ENCODE data around the gene SWSAP1.

The SWSAP1 gene

DNA sequence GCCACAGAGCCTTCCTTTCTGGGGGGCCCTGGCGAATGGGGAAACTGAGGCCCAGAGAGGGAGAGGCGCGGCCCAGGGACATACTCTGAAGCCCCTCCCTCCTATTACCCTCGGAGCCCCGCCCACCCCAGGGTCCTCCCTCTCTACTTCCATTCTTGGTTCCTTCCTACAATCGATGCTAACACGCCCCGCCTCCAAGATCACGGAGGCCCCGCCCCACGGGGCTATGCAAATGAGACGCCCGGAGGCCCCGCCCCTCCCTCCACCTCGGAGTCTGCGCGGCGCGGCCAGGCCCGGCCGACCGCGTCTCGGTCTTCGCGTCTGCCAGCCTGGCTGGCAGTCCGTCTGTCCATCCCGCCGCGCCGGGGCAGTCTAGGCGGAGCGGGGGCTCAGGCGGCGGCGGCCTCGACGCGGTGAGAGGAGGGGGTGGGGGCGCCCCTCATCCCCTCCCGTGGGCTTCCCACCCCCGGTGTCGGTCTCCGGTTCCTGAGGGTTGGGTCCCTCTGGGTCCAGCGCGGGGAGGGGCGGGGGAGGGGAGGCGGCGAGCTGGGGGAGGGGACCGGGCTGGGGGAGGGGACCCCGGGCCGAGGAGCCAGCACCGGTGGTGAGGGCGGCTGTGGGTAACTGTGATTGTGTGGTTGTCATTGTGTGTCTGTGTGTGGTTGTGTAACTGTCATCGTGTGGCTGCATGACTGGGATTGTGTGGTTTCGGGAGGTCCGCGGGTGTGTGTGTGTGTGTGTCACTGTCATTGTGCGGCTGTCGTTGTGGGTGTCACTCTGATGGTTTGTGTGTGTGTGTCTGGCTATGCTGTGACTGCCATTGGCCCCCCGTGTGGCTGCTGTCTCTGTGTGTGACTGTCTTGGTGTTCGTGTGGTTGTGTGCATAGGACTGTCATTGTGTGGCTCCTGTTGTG lies 19.0 kb upstream of the SWSAP1 start, which contains the start of gene PLPPR2:
Gene PLPPR2, plus strand, starts transcription at position 273 of the 914 bp plus-strand sequence. CDS start 2,242 bp downstream, outside the sequence.
- peak; percentile 92 to 93 for DNase-seq

DNA sequence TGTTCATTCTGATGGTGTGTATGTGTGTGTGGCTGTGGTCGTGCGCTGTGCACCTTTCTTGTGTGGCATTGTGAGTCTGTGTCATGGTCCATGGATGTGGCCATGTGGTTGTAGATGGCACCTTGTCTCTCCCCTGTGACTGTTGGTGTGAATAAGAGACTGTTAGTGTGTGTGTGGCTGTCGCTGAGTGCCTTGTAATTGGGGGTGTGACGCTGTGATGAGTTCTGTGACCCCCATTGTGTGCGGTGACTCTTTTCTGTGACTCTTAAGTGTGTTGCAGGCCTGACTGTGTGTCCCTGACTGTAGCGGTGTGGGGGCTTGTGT lies 18.4 kb upstream of the SWSAP1 start:
- no peak for DNase-seq

DNA sequence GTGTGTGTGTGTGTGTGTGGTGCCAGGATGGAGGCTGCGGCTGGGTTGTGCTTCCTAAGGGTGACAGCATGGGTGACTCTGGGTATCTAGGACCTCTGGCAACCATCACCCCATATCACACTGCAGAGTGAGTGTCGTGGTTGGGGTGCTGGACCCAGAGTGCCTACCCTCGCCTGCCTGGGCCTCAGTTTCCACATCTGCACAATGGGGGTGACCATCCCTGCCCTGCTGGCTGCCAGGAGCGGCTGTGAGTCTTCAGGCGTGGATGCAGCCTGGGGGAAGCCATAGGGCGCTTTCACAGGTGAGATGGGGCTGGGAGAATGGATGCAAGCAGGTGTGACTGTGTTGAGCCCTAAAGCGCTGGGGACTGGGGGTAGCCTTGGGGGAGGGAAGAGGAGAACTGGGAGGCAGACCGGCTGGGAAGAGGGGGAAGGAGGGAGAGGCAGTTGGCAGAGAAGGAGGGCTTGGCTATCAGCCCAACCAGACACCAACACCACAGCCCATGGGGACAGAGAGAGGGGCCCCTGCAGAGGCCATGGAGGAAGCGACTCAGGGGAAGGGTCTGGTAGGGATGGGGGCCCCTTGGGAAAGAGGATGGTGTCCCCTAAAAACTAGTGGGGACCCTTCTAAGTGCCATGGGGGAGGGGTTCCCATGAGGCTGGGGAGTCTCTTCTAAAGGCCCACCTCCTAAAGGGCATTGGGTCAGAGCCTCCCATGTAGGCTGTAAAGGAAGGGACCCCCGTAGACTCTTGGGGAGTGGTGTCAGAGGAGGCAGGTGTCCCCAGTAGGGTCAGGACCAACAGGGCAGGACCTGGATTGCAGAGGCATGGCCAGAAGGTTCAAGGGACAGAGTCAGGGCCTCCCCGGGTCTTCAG lies 17.6 kb upstream of the SWSAP1 start:
- no peak for DNase-seq

DNA sequence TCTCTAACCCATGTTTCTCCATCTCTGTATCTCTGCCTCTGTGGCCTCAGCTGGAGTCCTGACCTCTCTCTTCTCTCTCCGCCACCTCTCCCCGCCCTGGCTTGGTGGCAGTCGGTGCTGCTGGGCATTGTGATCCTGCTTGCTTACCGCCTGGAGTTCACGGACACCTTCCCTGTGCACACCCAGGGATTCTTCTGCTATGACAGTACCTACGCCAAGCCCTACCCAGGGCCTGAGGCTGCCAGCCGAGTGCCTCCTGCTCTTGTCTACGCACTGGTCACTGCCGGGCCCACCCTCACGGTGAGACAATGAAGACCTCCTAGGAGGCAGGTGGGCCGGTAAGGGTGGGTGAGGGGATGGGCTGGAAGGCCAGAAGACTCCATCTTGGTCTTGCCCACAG lies 15.0 kb upstream of the SWSAP1 start:
- DNase-seq, result no peak

DNA sequence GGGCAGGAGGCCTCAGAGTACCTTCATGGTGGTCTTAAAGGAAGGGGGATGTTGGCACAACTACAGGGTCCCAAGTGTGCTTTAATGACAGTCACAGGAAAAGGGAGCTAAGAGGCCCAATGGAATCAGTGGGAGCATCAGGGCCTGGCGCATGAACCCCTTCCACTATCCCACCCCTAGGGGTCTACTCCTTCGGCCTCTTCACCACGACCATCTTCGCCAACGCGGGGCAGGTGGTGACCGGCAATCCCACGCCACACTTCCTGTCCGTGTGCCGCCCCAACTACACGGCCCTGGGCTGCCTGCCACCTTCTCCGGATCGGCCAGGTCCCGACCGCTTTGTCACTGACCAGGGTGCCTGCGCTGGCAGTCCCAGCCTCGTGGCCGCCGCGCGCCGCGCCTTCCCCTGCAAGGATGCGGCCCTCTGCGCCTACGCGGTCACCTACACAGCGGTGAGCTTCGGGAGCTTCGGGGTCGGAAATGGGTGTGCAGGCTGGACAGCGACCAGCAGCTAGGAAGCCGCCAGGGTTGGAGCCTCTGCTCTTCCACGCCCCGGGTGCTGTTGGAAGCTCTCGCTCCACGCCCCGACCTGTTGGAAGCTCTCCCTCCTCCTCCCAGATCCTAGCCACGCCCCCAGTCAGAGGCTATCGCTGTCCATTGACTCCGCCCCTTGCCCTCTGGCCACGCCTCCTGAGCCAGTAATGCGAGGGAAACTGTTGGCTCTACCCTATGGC lies 13.3 kb upstream of the SWSAP1 start:
- DNase-seq, result no peak

DNA sequence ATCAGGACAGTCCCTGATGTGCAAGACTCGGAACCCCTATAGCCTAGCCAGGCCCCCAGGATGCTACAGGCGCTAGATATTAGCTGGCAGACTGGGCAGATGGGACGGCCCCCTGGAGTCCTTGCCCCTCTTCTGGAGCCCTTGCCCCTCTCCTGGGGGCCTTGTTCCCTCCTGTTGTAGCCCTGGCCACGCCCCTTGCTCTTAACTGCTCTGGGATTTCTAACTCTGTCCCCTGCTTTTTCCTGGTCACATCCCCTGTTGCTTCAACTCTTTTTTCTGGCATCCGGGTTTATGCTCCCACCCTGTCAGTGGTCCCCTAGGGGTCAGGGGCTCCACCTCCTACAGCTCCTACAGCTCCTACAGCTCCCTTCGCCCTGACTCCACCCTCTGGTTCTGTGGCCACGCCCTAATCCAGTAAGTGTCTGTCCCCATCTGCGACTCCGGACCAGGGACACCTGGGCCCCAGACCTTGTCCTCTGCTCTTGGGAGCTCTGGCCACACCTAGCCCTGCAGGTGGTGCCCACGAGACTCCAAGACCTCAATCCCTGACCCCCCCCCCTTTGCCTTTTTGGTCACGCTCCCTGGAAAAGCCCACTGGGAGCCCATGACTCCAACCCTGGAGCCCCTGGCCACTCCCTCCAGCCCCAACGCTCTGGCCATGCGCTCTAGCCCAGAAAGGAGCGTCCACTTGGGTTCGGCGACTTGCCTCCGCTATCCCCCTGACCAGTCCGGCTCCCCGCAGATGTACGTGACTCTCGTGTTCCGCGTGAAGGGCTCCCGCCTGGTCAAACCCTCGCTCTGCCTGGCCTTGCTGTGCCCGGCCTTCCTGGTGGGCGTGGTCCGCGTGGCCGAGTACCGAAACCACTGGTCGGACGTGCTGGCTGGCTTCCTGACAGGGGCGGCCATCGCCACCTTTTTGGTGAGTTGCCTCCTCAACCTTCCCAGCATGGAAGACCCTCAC lies 12.4 kb upstream of the SWSAP1 start:
- DNase-seq, result no peak

DNA sequence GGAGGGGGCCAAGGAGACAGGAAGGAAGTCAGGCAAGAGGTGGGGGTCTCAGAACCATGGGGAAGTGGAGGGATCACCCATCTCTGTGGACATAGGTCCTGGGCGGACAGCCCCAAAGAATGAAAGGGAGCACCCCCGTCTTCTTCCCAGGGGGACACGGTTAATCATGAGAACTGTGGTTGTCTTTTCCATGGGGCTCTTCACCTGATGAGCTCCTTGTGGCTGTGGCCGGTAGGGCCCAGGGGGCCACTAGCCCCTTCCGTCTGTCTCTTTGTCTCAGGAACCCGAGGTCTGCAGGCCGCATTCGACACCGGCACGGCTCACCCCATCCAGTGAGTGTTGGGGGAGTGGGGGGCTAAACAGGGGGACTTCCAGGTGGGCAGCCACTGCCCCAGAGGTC lies 10.6 kb upstream of the SWSAP1 start:
- DNase-seq, result no peak

DNA sequence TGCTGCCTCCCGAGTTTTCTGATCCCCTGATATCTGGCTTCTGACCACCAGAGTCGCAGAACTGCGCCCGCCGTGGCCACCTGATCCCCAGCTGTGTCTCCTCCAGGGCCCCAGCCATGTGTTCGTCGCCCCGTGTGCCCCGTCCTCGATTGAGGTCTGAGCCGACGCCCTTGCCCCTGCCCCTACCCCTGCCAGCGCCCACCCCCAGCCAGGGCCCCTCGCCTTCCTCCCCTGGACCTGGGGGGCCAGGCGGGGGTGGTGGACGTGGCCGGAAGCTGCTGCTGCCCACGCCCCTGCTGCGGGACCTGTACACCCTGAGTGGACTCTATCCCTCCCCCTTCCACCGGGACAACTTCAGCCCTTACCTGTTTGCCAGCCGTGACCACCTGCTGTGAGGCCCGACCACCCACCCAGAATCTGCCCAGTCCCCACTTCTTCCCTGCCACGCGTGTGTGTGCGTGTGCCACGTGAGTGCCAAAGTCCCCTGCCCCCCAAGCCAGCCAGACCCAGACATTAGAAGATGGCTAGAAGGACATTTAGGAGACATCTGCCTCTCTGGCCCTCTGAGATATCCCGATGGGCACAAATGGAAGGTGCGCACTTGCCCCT lies 10.1 kb upstream of the SWSAP1 start:
- DNase-seq, result no peak

DNA sequence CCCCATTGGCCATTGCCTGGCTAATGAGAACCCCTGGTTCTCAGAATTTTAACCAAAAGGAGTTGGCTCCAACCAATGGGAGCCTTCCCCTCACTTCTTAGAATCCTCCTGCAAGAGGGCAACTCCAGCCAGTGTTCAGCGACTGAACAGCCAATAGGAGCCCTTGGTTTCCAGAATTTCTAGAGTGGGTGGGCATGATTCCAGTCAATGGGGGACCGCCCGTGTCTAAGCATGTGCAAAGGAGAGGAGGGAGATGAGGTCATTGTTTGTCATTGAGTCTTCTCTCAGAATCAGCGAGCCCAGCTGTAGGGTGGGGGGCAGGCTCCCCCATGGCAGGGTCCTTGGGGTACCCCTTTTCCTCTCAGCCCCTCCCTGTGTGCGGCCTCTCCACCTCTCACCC lies 9.5 kb upstream of the SWSAP1 start:
- DNase-seq, result no peak

DNA sequence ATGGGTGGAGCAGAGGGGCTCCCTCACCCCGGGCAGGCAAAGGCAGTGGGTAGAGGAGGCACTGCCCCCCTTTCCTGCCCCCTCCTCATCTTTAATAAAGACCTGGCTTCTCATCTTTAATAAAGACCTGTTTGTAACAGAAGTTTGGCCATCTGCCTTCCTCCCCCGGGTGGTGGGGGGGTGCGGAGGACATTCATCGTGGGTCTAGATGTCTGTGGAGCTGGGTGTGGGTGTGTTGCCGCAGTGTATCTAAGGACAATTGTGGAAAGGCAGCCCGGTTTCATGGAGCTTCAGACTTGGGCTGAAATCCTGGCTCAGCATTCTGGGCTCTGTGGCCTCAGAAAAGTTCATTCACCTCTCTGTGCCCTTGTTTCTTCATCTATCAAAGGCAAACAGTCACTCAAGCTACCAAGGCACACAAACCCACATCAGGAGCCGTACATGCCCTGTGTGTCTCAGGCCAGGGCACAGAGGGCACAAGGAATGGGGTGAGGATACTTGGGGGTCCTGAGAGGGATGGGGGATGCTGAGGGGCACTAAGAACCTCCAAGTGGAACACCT lies 8.8 kb upstream of the SWSAP1 start:
- no peak for DNase-seq

DNA sequence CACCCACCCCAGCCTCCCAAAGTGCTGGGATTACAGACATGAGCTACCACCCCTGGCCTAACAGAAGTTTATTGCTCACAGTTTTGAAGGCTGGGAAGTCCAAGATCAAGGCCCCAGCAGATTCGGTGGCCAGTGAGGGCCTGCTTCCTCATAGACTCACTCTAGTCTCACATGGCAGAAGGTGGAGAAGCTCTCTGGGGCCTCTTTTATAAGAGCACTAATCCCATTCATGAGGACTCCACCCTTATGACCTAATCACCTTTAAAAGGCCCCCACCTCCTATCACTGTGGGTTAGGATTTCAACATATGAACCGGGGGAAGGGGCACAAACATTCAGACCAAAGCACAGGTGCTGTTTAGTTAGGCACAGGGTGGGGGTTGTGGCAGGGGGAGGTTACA lies 6.9 kb upstream of the SWSAP1 start:
- no peak for DNase-seq

DNA sequence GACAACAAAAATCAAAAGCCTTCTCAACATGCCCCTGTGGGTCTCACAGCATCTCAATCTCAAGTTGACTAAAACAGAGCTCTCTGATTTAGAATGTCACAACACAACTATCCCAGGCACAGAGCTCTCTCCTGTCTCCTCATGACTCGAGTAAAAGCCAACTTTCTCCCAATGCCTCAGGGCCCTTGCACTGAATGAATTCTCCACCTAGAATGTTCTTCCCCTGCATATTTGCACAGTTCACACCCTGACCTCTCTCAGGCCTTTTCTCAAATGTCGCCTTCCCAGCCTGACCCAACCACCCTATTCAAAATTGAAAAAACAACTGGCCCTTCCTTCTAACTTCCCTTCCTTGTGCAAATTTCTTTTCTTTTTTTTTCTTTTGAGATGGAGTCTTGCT lies 3.7 kb upstream of the SWSAP1 start:
- no peak for DNase-seq

DNA sequence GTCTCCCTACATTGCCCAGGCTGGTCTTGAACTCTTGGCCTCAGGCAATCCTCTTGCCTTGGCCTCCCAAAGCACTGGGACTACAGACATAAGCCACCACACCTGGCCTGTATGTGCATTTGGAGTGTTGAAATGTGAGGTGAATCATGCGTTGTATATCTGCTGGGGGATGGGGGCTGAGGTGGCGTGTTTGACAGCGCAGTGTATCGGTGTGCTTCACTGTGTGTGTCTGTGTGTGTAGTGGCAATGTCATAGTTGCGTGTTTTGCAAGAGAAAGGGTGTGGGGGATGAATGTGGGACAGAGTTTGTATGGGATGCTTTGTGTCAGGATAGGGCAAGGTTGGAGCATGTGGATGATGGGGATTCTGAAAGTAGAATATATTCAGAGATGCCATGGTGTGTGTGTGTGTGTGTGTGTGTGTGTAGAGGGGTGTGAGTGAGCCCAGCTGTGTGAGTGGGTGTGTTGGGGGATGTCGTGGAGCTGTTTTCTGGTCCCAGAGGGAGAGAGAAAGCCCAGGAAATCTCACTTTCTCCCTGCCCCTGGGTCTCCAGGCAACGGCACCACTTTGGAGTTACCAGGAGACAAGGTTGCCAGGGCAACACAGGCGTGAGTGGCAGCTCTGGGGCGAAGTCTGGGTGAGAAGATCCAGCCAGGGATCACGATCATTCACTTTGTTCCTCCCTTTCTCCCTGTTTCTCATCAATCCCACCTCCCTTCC lies 1.1 kb upstream of the SWSAP1 start:
- no peak for DNase-seq

DNA sequence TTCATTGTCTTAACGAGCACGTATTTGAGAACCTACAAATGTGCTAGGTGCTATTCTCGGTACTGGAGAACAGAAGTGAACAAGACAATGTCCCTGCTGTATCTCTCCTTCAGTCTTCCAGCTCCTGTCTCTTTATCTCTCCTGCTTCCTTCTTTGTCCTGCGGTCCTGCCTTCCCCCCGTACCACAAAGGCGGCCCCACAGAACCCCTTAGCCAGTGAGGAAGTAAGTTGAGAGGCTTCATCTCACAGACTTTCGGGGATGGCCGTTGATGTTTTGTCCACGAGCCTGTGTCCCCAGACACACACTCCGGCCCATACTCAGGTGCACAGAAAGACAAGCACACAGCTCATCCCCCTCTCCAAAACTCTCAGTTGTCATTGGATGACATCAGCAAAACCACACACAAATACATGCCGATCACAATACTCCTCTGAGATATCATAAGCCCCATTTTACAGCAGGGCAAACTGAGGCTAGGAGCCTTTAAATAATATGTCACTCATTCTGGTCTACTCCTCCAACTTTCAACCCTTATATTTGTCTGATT lies 507 bp upstream of the SWSAP1 start:
- peak in 1 of 2 donors; percentile 17 for DNase-seq

DNA sequence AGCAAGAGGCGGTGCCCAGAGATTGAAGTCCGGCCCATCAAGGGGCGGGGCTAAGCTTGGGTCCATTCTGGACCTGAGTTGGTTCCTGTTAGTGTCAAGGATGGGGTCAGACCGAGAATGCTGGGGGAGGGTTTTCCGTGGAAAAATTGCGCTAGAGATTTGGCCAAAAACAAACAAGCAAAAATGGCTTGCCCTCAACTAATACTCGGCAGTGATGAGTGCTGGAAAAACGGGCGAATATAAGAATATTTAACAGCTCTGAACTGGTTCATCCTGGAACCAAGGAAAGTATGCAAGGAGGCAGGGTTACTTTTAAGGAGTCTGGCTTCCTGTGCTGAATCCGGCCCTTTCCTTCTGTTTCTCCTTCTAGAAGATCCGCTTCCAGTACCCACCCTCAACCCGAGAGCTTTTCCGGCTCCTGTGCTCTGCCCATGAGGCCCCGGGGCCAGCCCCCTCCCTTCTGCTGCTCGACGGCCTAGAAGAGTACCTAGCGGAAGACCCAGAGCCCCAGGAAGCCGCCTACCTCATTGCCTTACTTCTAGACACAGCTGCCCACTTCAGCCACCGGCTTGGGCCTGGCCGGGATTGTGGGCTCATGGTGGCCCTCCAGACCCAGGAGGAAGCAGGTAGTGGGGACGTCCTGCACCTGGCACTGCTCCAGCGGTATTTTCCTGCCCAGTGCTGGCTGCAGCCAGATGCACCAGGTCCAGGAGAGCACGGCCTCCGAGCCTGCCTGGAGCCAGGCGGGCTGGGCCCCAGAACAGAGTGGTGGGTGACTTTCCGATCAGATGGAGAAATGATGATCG lies 880 bp downstream of the SWSAP1 start:
- DNase-seq, result peak; percentile 23 to 34

DNA sequence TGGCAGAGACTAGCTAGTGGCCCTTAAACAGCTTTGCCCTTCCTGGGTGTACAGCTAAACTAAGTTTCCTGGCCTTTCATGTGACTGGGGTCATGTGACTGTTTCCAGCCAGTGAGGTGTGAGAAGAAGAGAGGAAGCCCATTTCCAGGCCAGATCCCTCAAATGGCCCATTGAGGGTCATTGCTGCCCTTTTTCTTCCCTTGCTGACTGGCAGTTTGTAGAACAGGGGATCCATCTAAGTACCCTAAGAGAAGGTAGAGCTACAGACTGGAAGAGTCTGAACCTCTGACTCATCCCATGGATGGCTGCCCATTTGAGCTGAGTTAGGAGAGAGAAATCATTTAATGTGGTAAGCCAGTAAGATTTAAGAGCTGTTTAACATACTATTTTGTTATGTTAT lies 2.8 kb downstream of the SWSAP1 start:
- peak; percentile 73 to 76 for DNase-seq

DNA sequence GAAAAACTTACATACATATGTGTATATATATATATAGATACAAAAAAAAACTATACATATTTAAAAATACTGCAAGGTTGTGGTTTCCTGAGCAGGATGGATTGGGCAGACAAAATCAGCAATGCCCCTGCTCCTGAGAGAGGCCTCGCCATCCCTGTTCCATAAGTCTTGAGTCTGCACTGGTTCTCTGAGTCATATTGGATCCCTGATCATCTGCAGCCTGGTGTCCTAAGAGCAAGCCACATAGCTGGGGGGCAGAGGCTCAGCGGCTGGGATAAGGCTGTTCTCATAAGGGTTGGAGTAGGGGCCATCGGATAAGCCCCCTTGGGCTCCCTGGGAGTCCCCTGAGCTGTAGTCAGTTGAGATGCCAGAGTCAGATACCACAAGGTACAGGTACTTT lies 3.3 kb downstream of the SWSAP1 start:
- no peak for DNase-seq

DNA sequence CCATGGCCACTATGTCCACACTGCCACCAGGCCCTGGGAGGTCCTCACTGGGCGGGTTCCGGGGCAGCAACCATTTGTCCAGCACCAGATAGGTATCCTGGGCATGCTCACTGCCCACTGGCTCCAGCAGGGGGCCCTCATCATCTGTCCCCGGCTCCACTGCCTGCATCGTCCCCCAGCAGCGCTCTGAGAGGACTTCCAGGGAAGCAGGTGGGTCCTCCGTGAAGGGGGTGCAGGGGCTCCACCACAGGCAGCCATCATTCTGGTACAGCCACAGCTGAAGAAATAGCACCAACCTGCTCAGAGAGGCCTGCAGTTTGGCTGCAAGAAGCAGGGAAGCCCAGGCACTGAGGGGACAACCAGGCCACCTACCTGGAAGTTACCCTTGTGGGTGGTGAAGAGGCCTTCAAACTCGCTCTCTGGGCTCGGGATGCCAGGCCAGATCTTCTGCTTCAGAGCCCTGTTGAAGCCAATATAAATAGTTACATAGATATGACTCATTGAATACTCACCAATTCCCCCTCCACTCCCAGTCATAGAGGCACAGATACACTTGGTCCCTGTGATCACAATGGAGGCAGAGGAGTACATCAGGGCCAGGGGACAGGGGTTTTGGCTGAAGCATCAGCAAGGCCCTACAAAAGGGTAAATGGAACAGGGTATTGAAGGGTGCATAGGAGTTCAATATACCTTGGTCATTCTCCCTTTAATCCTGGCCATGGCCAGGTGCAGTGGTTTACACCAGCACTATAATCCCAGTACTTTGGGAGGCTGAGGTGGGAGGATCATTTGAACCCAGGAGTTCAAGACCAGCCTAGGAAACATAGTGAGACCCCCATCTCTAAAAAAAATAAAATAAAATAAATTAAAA lies 4.1 kb downstream of the SWSAP1 start:
- DNase-seq, result peak in 1 of 2 donors; percentile 42
